Measurements from ENCODE around the gene SYMPK.
"Not testable (repeated sequence)": the region's sequence is repeated elsewhere in the genome, so short reads cannot be mapped to it uniquely, and the experiment has no call there.

SYMPK gene

GRCh38 chr19:45862564-45863334 lies at the start of gene SYMPK:
TSS of gene SYMPK (minus strand) at chr19:45863147. CDS start at chr19:45854495, 8,652 bp downstream.
- peak; percentile 93 to 98 (median 98) for DNase-seq

- DNase-seq, result no peak
Measured at GRCh38 chr19:45911291-45911690, 48.3 kb upstream of the SYMPK start.

GRCh38 chr19:45908956-45909355 lies 46.0 kb upstream of the SYMPK start:
- no peak for DNase-seq

- no peak for DNase-seq
Measured at GRCh38 chr19:45906221-45906620, 43.3 kb upstream of the SYMPK start.

- DNase-seq, result no peak
Measured at GRCh38 chr19:45905011-45905410, 42.1 kb upstream of the SYMPK start.

- DNase-seq, result peak; percentile 97 to 99 (median 98)
Measured at GRCh38 chr19:45902651-45903625, 40.0 kb upstream of the SYMPK start.

- peak in 1 of 6 experiments; percentile 48 for DNase-seq
Measured at GRCh38 chr19:45901912-45902650, 39.1 kb upstream of the SYMPK start, which contains the start of gene MYPOP. TSS of gene MYPOP (minus strand) at chr19:45902613. CDS start at chr19:45901773, 840 bp downstream.

- peak in 5 of 6 experiments; percentile 9 to 37 (median 17) for DNase-seq
Measured at GRCh38 chr19:45901432-45901911, 38.5 kb upstream of the SYMPK start.

GRCh38 chr19:45900738-45901431 lies 37.9 kb upstream of the SYMPK start:
- DNase-seq, result no peak

GRCh38 chr19:45899919-45900589 lies 37.1 kb upstream of the SYMPK start:
- DNase-seq, result no peak

GRCh38 chr19:45899253-45899652 lies 36.3 kb upstream of the SYMPK start:
- no peak for DNase-seq

- no peak for DNase-seq
Measured at GRCh38 chr19:45897261-45897812, 34.4 kb upstream of the SYMPK start.

- DNase-seq, result not testable (repeated sequence)
Measured at GRCh38 chr19:45895983-45896599, 33.1 kb upstream of the SYMPK start.

GRCh38 chr19:45895519-45895972 lies 32.6 kb upstream of the SYMPK start:
- no peak for DNase-seq

- DNase-seq, result no peak
Measured at GRCh38 chr19:45890877-45891276, 27.9 kb upstream of the SYMPK start.

- DNase-seq, result no peak
Measured at GRCh38 chr19:45889210-45889885, 26.4 kb upstream of the SYMPK start.

GRCh38 chr19:45887200-45887710 lies 24.3 kb upstream of the SYMPK start:
- DNase-seq, result no peak

- peak; percentile 82 to 93 (median 82) for DNase-seq
Measured at GRCh38 chr19:45886427-45887199, 23.7 kb upstream of the SYMPK start.
